Fibroblast of skin of left quadriceps (primary cell): ENCODE data around the gene CCL18.
"Not testable (repeated sequence)": the region's sequence is repeated elsewhere in the genome, so short reads cannot be mapped to it uniquely, and the experiment has no call there.

Source experiments
- DNase-seq, 2 experiments: peaks; one replicate each; pipeline ENCODE4 v3.0.0-alpha.2; 2013; ENCODE audit warnings: low read depth in 2 of 2

The CCL18 gene

DNA sequence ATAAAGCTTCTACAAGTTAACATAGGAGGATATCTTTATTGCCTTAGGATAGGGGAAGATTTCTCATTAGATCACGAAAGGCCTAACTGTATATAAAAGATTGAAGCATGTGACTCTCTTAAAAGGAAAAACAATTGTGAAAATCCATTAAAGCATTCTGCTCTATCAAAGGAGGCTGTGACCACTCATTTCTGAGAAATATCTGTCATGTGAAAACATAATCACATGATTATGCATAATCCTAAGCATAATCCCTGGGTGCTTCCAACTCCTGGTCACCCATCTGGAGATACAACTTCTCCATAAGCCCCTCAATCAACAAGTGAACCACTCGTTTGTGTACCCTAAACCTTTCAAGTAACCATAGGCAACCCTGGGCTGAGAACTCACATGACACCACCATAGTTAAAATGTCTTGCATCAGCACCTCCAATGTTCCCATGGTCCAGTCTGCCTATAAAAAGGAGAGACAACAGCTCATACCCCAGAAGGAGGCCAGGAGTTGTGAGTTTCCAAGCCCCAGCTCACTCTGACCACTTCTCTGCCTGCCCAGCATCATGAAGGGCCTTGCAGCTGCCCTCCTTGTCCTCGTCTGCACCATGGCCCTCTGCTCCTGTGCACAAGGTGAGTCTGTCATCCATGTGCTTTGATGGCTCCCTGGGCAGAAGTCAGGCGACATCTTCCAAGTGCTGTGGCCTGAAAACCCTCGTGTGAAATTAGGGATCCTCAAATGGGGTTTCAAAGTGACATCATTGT, at the start of gene CCL18:
Gene CCL18 (plus strand): TSS at position 487 of the 756 bp plus-strand sequence. CDS start 71 bp downstream, at position 558.
- no peak for DNase-seq

- DNase-seq = no peak
Observed at GRCh38 chr17:36014946-36015345, 49.1 kb upstream of the CCL18 start.

DNA sequence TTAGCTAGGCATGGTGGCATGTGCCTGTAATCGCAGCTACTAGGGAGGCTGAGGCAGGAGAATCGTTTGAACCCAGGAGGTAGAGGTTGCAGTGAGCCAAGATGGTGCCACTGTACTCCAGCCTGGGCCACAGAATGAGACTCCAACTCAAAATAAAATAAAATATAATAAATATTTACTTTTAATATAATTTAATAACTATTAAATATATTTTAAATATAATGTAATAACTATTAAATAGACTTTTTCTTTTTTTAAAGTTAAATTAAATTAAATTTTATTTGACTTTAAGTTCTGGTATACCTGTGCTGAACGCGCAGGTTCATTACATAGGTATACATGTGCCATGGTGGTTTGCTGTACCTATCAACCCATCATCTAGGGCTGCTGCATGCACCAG, 48.2 kb upstream of the CCL18 start:
- not testable (repeated sequence) for DNase-seq

GRCh38 chr17:36016555-36016954, 47.5 kb upstream of the CCL18 start:
- no peak for DNase-seq

- DNase-seq = no peak
Observed at GRCh38 chr17:36017799-36018198, 46.3 kb upstream of the CCL18 start, which contains the start of gene CCL23. Gene CCL23, minus strand, starts transcription at chr17:36017972. Its CDS starts 75 bp downstream, at chr17:36017897.

DNA sequence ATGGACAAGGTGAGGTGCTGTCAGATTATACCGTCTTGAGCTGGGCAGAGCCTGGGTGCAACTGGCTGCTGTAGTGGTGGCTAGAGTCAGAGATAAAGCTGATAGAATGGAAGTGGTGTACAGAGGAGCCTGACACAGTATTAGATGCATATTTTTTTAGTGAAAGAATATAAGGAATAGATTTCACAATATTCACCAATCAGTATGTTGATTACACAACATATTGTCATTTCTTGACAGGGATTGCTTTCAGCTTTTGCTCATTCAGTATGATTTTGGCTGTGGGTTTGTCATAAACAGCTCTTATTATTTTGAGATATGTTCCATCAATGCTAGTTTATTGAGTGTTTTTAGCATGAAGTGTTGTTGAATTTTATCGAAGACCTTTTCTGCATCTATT, 44.6 kb upstream of the CCL18 start:
- no peak for DNase-seq

- no peak for DNase-seq
Observed at GRCh38 chr17:36024106-36024869, 39.8 kb upstream of the CCL18 start.

DNA sequence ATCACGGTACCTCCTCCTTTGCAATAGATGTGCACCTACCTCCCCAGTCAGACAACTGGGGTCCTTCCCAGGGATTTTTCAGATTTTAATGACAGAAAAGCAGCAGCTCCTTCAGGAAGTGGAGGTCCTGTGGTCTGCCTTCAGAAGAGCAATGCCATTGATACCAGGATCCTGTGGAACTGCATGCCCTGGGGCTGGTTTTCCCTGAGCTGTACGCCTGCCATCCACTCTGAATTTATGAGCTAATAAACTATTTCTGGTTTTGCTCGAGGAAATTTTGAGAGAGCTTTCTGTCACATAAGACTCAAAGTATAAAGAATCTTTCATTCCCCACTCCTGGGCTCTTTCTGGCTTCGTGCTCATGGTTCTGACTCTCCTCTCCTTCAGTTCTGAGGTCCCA, 36.3 kb upstream of the CCL18 start:
- DNase-seq = no peak

- no peak for DNase-seq
Observed at GRCh38 chr17:36030956-36031355, 33.1 kb upstream of the CCL18 start.

GRCh38 chr17:36034127-36034526, 29.9 kb upstream of the CCL18 start:
- DNase-seq = no peak

DNA sequence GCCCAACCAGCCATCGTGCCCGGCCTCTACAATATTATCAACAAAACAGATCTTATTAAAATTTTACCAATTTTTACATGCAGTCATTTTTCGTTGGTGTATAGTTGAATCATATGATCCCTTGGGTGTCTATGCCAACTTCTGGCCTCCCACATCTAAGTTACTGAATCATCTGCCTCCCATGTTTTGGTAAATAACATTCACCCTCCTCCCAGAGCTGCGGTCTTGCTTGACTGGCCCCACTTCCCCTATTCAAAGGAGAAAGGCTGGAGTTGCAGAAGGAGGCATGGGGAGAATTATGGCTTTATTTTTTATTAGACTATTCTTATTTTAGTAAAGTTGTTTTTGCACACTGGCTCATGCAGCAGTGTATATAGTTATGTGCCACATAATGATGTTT, 27.8 kb upstream of the CCL18 start:
- DNase-seq = no peak

- DNase-seq = no peak
Observed at GRCh38 chr17:36048066-36048465, 16.0 kb upstream of the CCL18 start.

DNA sequence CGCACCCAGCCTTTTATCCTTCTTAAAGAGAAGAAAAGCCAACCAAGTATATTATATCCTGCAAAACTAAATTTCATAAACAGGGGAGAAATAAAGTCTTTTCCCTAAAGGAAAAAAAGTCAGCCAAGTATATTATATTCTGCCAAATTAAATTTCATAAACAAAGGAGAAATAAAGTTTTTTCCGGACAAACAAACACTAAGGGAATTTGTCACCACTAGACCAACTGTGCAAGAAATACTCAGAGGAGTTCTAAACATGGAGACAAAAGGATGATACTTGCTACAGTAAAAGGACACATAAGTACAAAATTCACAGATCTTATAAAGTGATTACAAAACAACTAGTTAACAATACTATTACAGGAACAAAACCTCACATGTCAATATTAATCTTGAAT, 14.4 kb upstream of the CCL18 start:
- no peak for DNase-seq

DNA sequence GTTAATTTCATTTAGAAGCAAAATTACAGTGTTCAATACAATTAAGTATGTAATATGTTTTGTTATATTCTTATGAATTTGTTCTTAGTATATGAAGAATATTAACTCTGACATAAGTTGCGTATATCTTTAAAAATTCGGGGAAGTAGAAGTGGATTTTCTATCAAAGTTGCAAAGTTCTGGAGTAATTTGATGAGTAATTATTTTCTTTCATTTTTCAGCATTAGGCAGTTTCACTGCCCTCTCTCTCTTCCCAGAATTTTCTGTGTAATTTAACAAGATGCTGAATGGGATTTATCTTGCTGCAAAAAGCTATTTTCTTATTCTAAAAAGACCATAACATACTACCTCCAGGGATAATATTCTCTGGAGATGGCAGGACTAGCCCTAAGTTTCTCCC, 8.9 kb upstream of the CCL18 start:
- no peak for DNase-seq

DNA sequence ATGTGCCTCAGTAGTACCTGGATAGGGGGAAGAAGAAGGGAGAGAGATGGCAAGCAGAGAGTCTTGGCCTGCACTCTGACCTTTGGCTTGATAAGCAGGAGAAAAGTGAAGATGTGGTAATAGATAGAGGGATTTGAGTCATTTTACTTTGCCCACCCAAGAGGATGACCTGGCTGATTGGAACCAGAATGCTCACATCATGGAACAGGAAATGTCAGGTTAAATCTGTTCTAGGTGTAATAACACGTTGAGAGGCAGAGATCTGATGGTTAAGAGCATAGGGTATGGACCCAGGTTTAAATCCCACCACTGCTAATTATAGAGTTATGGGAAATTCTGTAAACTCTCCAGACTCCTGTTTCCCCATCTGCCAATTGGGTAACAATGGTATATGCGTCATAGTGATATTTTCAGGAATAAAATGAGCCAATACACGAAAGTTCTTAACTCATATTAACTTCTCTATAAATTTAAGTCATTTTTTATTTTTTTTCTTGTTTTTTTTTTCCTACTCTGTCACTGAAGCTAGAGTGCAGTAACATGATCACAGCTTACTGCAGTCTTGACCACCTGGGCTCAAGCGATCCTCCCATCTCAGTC, 8.1 kb upstream of the CCL18 start:
- no peak for DNase-seq

DNA sequence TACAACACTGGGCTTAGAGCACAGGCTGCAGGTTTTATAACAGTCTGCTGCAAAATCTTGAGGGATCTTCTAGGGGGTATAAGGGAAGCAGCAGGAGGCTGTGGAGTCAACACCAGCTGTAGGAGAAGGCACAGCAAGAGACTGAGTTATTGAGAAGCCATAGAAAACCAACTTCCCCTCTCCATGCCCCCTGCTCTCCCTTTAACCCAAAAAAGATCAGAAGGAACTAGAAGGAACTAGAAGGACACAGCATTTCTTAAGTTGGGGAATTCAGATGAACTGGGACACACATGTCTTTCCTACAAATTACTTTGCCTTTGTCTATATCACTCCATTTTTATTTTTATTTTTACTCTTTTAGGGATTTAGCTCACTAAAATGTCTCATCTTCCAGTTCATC, 6.2 kb upstream of the CCL18 start:
- DNase-seq = no peak

DNA sequence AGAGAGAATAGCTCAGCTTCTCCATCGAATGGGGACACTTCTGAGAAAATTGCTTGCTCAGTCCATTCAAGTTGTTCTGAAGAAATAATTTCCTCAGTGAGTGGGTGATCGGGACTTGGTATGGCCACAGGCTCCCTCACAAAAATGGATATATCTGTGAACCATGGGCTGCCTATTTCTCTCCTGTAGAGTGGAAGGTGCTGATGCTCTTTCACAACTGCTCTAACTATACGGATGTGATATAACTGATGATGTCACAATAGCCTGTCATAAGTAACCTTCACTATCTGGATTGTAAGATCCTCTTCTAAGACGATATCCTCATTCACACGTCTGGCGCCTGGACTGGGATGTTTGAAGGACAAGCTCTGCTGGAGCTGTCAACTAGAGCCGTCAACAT, 4.7 kb upstream of the CCL18 start:
- no peak for DNase-seq

DNA sequence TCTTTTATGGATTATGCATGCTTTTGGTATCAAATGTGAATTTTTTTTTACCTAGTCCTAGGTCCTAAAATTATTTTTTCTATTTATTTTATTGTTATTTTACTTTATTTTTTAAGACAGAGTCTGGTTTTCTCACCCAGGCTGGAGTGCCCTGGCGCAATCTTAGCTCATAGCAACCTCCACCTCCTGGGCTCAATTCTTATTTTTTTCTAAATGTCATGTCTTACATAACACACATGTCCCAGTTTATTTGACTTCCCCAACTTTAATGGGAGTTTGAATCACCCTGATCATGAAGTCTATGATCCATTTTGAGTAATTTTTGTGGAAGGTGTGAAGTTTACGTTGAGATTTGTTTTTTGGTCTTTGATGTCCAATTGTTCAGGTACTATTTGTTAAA, 3.3 kb upstream of the CCL18 start:
- no peak for DNase-seq

DNA sequence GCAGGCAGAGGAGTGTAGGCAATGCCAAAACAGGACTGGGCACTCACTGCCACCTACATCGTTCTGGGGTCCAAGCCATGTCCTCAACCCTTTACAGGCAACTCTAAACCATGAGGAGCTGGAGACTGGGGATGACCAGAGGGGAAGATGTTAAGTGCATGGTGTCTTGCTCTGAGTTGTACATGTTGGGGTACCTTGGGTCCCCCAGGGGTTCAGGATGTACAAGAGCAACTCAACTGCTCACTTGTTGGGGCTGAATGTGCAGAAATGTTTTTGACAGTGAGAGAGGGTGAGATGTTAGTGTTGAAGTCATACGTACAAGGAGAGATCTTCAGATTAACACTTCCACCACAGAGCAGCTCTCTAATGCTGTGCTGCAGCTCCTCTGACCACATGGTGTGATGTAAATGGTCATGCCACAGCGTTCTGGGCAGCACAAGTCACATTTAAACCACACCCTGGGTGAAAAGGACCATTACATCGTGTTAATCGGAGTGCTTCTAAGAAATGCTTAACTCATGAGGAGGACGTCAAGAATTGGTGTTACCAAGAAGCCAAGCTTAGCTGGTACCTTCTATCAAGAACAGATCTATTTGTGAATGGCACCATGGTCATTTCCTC, 2.4 kb downstream of the CCL18 start:
- DNase-seq = no peak

DNA sequence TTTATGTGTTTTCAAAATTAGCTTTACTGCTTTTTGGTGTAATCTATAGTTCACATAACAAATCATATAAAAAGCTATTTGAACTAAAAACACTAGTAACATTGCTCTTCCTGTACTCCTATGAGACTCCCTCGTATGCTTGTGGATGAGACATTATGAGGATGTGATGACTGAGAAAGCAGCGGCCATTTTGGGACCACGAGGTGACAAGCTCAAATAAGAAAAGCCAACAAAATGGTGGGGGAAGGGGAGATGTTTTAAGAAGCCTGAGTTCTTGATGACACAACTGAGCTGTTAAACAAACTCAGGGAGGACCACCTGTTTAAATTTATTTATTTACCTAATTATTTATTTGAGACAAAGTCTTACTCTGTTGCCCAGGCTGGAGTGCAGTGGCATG, 4.5 kb downstream of the CCL18 start:
- DNase-seq = no peak

GRCh38 chr17:36069136-36069535, 5.1 kb downstream of the CCL18 start:
- no peak for DNase-seq

- no peak for DNase-seq
Observed at GRCh38 chr17:36070427-36070826, 6.4 kb downstream of the CCL18 start.
